Stimulated activated effector memory CD8-positive, alpha-beta T cell treated with anti-CD3 and anti-CD28 coated beads, Interleukin-12 subunit alpha, Interleukin-12 subunit beta, amount 100 ng/mL, for 72 hours (primary cell): Measurements from ENCODE around the gene CRIP2.

Source experiments
- ATAC-seq: fragments of 150-1000 bp; cut with Tn5 transposase; 2 replicates; pipeline ENCODE4 v1.10.0; 2021
- DNase-seq, 2 donors: peaks; one replicate each; pipeline ENCODE4 v3.0.0; 2021 to 2022; ENCODE audit warnings: low spot score in 2 of 2
- H3K27ac Mint-ChIP-seq: one replicate; pipeline ENCODE4 v1.8.0; 2022; ENCODE audit warnings: mild to moderate bottlenecking, mixed read lengths
- H3K36me3 Mint-ChIP-seq: one replicate; pipeline ENCODE4 v1.8.0; 2022; ENCODE audit warnings: mild to moderate bottlenecking, mixed read lengths
- H3K4me1 Mint-ChIP-seq: one replicate; pipeline ENCODE4 v1.8.0; 2022; ENCODE audit warnings: mixed read lengths
- H3K4me3 Mint-ChIP-seq: one replicate; pipeline ENCODE4 v1.8.0; 2022; ENCODE audit warnings: mild to moderate bottlenecking, mixed read lengths
- H3K9me3 Mint-ChIP-seq: one replicate; pipeline ENCODE4 v1.8.0; 2022; ENCODE audit warnings: mixed read lengths

CRIP2 gene, protein sequence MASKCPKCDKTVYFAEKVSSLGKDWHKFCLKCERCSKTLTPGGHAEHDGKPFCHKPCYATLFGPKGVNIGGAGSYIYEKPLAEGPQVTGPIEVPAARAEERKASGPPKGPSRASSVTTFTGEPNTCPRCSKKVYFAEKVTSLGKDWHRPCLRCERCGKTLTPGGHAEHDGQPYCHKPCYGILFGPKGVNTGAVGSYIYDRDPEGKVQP

GRCh38 chr14:105474483-105475268 is at the start of gene CRIP2:
Gene CRIP2 (plus strand): TSS chr14:105474821. CDS start chr14:105474863, 42 bp downstream.
- H3K4me3 Mint-ChIP-seq, result peak within 1 kb of the TSS; percentile 51
- peaks cover 8% of the 10 kb centered on the region for H3K4me1 Mint-ChIP-seq
- peaks cover under 1% of the 10 kb centered on the region for H3K36me3 Mint-ChIP-seq
- ATAC-seq, result peak; percentile 52
- no peak within 1 kb of the TSS for H3K27ac Mint-ChIP-seq
- no peak for DNase-seq
- no peaks in the 10 kb centered on the region for H3K9me3 Mint-ChIP-seq

- DNase-seq (no peak), ATAC-seq (no peak)
- Mint-ChIP-seq H3K27ac (no peak overlapping the region), H3K36me3 (peaks cover 73% of the 10 kb centered on the region), H3K9me3 (no peaks in the 10 kb centered on the region), H3K4me3 (no peak overlapping the region), H3K4me1 (peaks cover 40% of the 10 kb centered on the region)
Measured at GRCh38 chr14:105424861-105425260, 49.8 kb upstream of the CRIP2 start.

- Mint-ChIP-seq H3K27ac (no peak overlapping the region), H3K9me3 (no peaks in the 10 kb centered on the region), H3K4me3 (no peak overlapping the region), H3K4me1 (peaks cover 41% of the 10 kb centered on the region), H3K36me3 (peaks cover 78% of the 10 kb centered on the region)
- DNase-seq, result no peak
- no peak for ATAC-seq
Measured at GRCh38 chr14:105425823-105426247, 48.8 kb upstream of the CRIP2 start.

DNA sequence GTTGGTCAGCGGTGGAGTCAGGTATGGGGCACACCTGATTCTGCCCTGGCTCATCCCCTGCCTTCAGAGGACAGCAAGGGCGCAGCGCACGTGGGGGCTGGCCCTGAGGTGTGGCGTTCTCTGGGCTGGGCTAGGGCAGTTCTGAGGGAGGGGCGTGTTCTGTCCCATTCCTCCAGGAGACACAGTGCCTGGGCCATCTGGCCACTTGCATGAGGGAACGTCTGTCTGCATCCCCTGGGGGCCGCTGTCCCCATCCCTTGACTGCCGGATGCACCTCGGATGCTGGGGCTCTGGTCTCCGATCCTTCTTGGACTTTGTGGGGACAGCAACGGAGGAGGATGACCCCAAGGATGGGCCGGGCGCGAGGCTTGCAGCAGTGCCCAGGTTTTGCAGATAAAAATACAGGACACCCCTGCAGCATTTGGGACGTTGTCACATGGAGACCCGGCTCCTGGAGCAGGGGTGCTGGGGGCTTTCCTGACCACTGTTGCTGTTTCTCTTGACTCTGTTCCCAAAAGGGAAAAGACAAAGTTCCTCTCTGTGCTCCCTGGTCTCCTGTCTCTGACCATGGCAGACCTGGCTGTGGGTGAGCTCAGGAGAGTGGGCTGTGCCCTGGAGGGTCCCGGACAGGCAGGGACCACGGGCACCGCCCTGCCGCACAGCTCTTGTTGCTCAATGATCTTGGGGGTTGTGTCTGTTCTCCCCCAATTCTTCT is 48.0 kb upstream of the CRIP2 start:
- no peaks in the 10 kb centered on the region for H3K9me3 Mint-ChIP-seq
- peak overlapping the region; percentile 45 for H3K27ac Mint-ChIP-seq

GRCh38 chr14:105427412-105427811 is 47.2 kb upstream of the CRIP2 start:
- ATAC-seq (no peak), DNase-seq (no peak)
- H3K4me1 Mint-ChIP-seq, result peaks cover 26% of the 10 kb centered on the region
- peaks cover 69% of the 10 kb centered on the region for H3K36me3 Mint-ChIP-seq
- no peaks in the 10 kb centered on the region for H3K9me3 Mint-ChIP-seq
- H3K27ac Mint-ChIP-seq, result peak overlapping the region; percentile 45
- no peak overlapping the region for H3K4me3 Mint-ChIP-seq

More for the DNA sequence above, 48.0 kb upstream of the CRIP2 start:
- Mint-ChIP-seq H3K4me1 (peaks cover 34% of the 10 kb centered on the region), H3K4me3 (no peak overlapping the region), H3K36me3 (peaks cover 77% of the 10 kb centered on the region)
- no peak for DNase-seq
- no peak for ATAC-seq

DNA sequence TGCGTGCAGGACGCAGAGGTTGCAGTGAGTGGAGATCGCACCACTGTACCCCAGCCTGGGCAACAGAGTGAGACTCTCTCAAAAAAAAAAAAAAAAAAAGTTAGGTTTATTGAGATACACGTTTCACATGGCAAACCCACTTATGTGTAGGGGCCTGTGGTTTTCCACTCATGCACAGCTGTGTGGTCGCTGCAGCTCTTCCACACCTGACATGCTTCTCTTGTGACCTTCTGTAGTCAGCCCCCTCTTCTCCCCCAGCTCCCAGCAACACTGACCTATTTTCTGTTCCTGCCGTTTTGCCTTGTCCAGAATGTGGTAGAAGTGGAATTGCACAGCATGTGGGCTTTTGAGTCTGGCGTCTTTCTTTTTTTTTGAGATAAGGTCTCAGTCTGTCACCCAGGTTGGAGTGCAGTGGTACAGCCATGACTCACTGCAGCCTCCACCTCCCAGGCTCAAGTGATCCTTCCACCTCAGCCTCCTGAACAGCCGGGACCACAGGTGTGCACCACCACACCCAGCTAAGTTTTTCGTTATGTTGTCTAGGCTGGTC is 46.6 kb upstream of the CRIP2 start:
- Mint-ChIP-seq H3K36me3 (peaks cover 64% of the 10 kb centered on the region), H3K4me3 (no peak overlapping the region), H3K27ac (no peak overlapping the region), H3K9me3 (no peaks in the 10 kb centered on the region), H3K4me1 (peaks cover 21% of the 10 kb centered on the region)
- no peak for ATAC-seq
- DNase-seq, result no peak

GRCh38 chr14:105430042-105430441 is 44.6 kb upstream of the CRIP2 start:
- no peaks in the 10 kb centered on the region for H3K9me3 Mint-ChIP-seq
- ATAC-seq, result no peak

DNA sequence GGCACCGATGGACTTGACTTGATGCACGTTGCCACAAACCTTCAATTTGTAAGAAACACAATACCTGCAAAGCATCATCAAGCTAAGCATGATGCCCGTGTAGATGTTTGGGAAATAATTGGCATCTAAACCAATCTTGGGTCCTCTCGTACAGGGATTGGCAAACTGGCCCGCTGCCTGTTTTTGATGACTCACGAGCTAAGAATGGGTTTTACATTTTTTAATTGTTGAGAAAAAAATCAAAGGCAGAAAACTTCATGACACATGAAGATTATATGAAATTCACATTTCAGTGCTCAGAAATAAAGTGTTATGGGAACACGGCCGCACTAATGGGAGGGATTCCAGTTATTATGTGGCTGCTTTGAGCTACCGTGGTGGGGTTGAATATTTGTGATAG is 44.1 kb upstream of the CRIP2 start:
- DNase-seq, result no peak
- Mint-ChIP-seq H3K9me3 (no peaks in the 10 kb centered on the region), H3K27ac (no peak overlapping the region), H3K4me1 (peaks cover 30% of the 10 kb centered on the region), H3K4me3 (no peak overlapping the region), H3K36me3 (peaks cover 50% of the 10 kb centered on the region)
- ATAC-seq, result no peak

More at GRCh38 chr14:105430042-105430441, 44.6 kb upstream of the CRIP2 start:
- Mint-ChIP-seq H3K4me1 (peaks cover 25% of the 10 kb centered on the region), H3K4me3 (no peak overlapping the region), H3K27ac (no peak overlapping the region), H3K36me3 (peaks cover 50% of the 10 kb centered on the region)
- DNase-seq, result no peak

DNA sequence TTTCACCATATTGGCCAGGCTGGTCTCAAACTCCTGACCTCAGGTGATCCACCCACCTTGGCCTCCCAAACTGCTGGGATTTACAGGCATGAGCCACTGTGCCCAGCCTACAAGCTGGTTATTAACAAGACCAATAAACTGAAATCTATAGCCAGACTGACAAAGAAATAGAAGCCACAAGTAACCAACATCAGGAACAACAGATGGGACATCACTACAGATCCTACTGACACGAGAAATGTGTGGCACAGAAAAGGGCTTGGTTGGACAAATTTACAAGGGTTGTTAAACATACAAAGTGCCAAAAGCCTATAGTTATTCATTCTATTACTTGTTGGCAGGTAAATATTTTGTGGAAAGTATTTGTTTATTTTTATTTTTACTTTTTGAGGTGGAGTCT is 43.4 kb upstream of the CRIP2 start:
- Mint-ChIP-seq H3K4me3 (no peak overlapping the region), H3K27ac (no peak overlapping the region), H3K36me3 (peaks cover 46% of the 10 kb centered on the region), H3K9me3 (no peaks in the 10 kb centered on the region), H3K4me1 (peaks cover 32% of the 10 kb centered on the region)
- ATAC-seq (no peak), DNase-seq (no peak)

DNA sequence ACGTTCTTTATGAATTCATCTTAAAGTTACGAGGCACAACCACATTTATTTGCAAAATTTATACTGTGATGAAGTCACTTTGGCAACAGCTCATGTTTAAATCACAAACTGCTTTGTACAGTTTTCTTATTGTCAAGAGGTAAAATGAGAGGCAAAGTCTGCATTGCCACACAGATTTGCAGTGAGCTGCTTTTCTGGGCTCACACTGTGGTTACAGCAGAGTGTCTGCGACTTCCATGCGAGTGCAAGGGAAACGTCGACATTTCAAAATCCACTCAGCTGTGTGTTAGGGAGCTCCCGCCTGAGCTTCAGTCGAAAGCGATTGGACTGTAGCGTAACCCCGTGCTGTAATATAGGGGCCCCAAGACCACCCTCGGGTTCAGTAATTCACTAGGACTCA is 42.0 kb upstream of the CRIP2 start:
- Mint-ChIP-seq H3K4me3 (no peak overlapping the region), H3K4me1 (peaks cover 24% of the 10 kb centered on the region), H3K36me3 (peaks cover 39% of the 10 kb centered on the region), H3K9me3 (no peaks in the 10 kb centered on the region), H3K27ac (no peak overlapping the region)
- ATAC-seq, result no peak
- DNase-seq, result no peak

GRCh38 chr14:105433161-105433605 is 41.4 kb upstream of the CRIP2 start:
- Mint-ChIP-seq H3K4me1 (peaks cover 24% of the 10 kb centered on the region), H3K36me3 (peaks cover 36% of the 10 kb centered on the region), H3K4me3 (no peak overlapping the region), H3K9me3 (no peaks in the 10 kb centered on the region), H3K27ac (no peak overlapping the region)
- DNase-seq (no peak), ATAC-seq (no peak)

DNA sequence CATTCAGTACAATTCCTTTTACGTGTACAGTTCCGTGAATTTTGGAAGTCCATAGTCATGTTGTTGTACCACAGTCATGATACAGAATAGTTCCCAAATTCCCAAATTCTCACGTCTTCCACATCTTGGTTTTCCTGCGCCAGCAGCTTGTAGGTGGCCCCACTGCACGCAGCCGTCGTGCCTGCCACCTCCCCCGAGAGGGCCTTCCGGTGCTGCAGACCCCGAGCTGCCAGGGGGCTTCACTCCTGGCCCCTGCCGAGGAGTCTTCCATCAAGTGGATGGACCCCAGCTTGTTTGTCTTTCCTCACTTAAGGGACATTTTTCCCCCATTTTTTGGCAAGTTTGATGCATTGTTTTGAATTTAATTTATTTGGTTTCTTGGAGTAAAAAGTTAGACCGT is 38.2 kb upstream of the CRIP2 start:
- ATAC-seq, result no peak
- Mint-ChIP-seq H3K9me3 (no peaks in the 10 kb centered on the region), H3K4me3 (no peak overlapping the region), H3K4me1 (peaks cover 24% of the 10 kb centered on the region), H3K27ac (no peak overlapping the region), H3K36me3 (peaks cover 7% of the 10 kb centered on the region)
- no peak for DNase-seq

DNA sequence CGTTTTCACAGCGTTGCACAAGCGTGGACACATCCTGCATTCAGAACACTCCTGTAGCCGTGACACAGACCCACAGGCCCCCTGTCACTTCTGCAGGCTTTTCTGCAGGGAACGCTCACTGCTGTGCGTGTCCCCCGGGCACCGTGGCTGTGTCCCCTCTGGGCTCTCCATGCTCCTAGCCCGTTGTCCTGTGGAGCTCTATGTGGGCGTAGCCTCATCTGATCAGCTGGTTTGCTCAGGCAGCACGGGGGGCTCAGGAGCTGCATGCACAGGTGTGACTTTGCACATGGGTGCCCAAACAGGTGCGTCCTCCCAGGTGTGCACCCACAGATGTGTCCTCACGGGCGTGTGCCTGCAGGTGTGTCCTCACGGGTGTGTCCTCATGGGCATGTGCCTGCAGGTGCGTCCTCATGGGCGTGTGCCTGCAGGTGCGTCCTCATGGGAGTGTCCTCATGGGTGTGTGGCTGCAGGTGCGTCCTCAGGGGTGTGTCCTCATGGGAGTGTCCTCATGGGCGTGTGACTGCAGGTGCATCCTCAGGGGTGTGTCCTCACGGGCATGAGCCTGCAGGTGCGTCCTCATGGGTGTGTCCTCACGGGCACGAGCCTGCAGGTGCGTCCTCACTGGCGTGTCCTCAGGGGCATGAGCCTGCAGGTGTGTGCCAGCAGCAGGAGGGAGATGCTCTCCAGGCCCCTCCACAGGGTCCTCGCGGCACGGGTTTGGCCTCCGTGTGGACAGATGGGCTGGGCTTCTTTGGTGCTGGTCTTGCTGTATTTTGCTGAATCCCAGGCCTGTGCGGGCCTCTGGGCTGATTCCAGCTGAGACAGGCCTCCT is 37.5 kb upstream of the CRIP2 start:
- DNase-seq (no peak), ATAC-seq (no peak)
- H3K4me1 Mint-ChIP-seq, result peaks cover 30% of the 10 kb centered on the region
- H3K27ac Mint-ChIP-seq, result no peak overlapping the region
- no peak overlapping the region for H3K4me3 Mint-ChIP-seq
- H3K36me3 Mint-ChIP-seq, result peaks cover 13% of the 10 kb centered on the region
- no peaks in the 10 kb centered on the region for H3K9me3 Mint-ChIP-seq

GRCh38 chr14:105437723-105438500 is 36.7 kb upstream of the CRIP2 start:
- Mint-ChIP-seq H3K4me1 (peaks cover 34% of the 10 kb centered on the region), H3K36me3 (peaks cover 19% of the 10 kb centered on the region), H3K4me3 (no peak overlapping the region), H3K9me3 (no peaks in the 10 kb centered on the region), H3K27ac (no peak overlapping the region)
- DNase-seq (no peak), ATAC-seq (no peak)
